GM12891 (cell line): ENCODE data around the gene ZSCAN25.

Source experiments
- PAX5 ChIP-seq: IDR thresholded peaks from 2 replicates; pipeline ENCODE4 v1.6.1; 2011; ENCODE audit warnings: low read length, moderate library complexity, mild to moderate bottlenecking; ENCODE audit not compliant: insufficient read depth, severe bottlenecking
- POLR2A ChIP-seq: IDR thresholded peaks from 2 replicates; pipeline ENCODE4 v1.6.1; 2011; ENCODE audit warnings: low read depth, low read length, control low read depth
- POLR2AphosphoS5 ChIP-seq: IDR thresholded peaks from 2 replicates; pipeline ENCODE4 v1.6.1; 2011; ENCODE audit warnings: low read depth, low read length, control low read depth
- POU2F2 ChIP-seq: IDR thresholded peaks from 2 replicates; pipeline ENCODE4 v1.6.1; 2011; ENCODE audit warnings: low read depth, mild to moderate bottlenecking, control low read depth, low read length, moderate library complexity
- SPI1 ChIP-seq: IDR thresholded peaks from 2 replicates; pipeline ENCODE4 v1.6.1; 2011; ENCODE audit warnings: low read depth, low read length, control low read depth
- TAF1 ChIP-seq: IDR thresholded peaks from 2 replicates; pipeline ENCODE4 v1.6.1; 2011; ENCODE audit warnings: low read depth, low read length, control low read depth

DNA sequence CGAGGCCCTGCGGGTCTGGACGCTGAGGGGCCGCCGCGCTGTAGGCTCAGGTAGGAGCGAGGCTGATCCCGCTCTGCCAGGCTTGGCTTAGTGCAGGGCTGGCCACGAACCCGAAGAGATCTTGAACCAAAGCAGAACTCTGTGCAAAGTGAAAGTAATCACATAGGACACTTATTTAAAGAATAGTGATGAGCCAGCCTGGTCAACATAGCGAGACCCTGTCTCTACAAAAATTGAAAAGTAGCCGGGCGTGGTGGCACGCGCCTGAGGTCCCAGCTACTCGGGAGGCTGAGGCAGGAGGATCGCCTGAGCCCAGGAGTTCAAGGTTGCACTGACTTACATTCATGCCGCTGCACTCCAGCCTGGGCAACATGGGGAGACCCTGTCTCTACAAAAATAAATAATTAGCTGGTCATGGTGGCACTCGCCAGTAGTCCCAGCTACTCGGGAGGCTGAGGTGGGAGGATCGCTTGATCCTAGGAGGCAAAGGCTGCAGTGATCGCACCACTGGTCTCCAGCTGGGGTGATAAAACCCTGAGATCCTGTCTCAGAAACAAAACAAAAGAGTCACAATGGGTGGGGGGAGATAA, 541 bp downstream of the ZSCAN25 start:
- TF ChIP-seq POLR2A (no peak), POLR2AphosphoS5 (no peak), TAF1 (no peak), SPI1 (no peak), PAX5 (no peak), POU2F2 (no peak)
